Measurements from ENCODE around the gene GRIN2C. TPM values are rescaled to one million over a fixed set of nuclear protein-coding genes. Genes with fewer than 3 reads are reported as not detected.

GRIN2C gene
- total RNA-seq, 4 donors from 2014 or later, result 0.16 to 3.5 (median 0.42) TPM; not detected in 1

DNA sequence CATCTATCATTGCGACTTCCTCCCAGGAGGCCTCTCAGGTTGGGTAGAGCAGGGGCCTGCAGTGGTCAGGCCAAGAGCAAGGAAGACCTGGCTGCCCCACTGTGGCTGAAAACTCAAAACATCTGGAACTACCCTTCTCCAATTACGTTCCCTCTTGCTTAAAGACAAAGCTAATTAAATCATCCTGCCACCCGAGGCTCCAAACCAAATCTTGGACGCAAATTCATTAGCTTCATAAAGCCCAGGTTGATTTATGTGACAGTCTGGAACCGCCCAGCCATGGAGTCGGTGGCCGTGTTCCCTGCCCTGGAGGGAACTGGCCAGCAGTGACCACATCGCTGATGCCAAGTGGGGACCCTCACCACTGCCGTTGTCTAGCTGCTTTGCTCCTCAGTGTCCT, 21.4 kb downstream of the GRIN2C start:
- H3K9me3 ChIP-seq, result no peaks in the 10 kb centered on the region
- no peak overlapping the region for H3K4me3 ChIP-seq
- TF ChIP-seq, protein P1, sequence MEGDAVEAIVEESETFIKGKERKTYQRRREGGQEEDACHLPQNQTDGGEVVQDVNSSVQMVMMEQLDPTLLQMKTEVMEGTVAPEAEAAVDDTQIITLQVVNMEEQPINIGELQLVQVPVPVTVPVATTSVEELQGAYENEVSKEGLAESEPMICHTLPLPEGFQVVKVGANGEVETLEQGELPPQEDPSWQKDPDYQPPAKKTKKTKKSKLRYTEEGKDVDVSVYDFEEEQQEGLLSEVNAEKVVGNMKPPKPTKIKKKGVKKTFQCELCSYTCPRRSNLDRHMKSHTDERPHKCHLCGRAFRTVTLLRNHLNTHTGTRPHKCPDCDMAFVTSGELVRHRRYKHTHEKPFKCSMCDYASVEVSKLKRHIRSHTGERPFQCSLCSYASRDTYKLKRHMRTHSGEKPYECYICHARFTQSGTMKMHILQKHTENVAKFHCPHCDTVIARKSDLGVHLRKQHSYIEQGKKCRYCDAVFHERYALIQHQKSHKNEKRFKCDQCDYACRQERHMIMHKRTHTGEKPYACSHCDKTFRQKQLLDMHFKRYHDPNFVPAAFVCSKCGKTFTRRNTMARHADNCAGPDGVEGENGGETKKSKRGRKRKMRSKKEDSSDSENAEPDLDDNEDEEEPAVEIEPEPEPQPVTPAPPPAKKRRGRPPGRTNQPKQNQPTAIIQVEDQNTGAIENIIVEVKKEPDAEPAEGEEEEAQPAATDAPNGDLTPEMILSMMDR (IDR thresholded peaks at IDR 0.05), result no peak
- TF ChIP-seq EP300 (IDR thresholded peaks at IDR 0.05) (no peak), POLR2A (IDR thresholded peaks at IDR 0.05) (no peak), POLR2AphosphoS5 (IDR thresholded peaks at IDR 0.05) (no peak)
- 85 to 93% methylated on average over 3 to 7 of the region's 9 CpGs for WGBS, 2 donors (ENCODE audit: low coverage in 1 of 2)
- no peak overlapping the region for H3K27ac ChIP-seq
- H3K27me3 ChIP-seq, result peaks cover 4% of the 10 kb centered on the region
- ATAC-seq, result no peak
- peaks cover 0 to 46% of the 10 kb centered on the region in 2 donors for H3K36me3 ChIP-seq
- H3K4me1 ChIP-seq, result peaks cover 0 to 36% (median 19%) of the 10 kb centered on the region in 3 donors

DNA sequence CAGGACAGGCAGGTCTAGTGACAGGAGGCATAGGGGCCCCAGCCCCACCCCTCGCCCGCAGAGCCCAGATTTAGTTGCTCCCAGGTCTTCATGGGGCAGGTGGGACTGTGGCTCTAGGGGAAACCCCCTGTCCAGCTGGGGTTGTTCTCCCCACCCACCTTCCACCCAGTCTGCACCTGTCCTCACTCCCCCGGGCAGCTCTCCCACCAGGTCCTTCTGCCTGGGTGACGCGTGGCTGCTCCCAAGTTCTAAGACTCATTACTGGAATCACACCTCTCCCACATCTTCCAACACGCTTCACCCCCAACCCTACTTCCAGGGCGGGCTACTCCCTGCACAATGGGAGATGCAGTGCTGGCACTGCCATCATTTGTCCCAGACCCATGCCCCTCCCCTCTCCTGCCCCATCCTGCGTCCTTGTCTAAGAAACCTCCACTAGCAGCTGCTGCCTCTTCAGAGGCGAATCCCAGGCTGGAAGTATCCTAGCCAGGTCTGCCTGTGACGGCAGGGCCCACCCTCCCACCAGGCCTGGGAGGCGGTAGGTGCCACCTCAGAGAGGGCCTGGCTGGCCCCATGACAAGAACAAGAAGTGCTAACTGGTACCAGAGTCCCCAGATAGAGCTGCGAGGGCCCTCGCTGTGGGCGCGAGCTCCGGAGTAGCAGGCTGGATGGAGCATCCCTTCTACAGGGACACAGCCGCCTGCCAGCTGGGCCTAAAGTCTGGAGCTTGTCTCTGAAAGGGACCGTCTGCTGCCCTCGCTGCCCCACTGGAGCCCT, 22.8 kb downstream of the GRIN2C start:
- H3K27me3 ChIP-seq, result no peaks in the 10 kb centered on the region
- no peak for TF ChIP-seq POLR2AphosphoS5 (IDR thresholded peaks at IDR 0.05)
- TF ChIP-seq EP300 (IDR thresholded peaks at IDR 0.05), result no peak
- TF ChIP-seq, protein P1 (IDR thresholded peaks at IDR 0.05), result no peak
- TF ChIP-seq POLR2A (IDR thresholded peaks at IDR 0.05), result no peak
- H3K36me3 ChIP-seq, result peaks cover 0 to 46% of the 10 kb centered on the region in 2 donors
- no peak overlapping the region for H3K27ac ChIP-seq
- 84 to 94% methylated on average over 6 of the region's 19 CpGs for WGBS, 2 donors (ENCODE audit: low coverage in 1 of 2)
- ATAC-seq, result no peak
- peaks cover 0 to 22% (median 15%) of the 10 kb centered on the region in 3 donors for H3K4me1 ChIP-seq
- no peak overlapping the region for H3K4me3 ChIP-seq
- H3K9me3 ChIP-seq, result no peaks in the 10 kb centered on the region

DNA sequence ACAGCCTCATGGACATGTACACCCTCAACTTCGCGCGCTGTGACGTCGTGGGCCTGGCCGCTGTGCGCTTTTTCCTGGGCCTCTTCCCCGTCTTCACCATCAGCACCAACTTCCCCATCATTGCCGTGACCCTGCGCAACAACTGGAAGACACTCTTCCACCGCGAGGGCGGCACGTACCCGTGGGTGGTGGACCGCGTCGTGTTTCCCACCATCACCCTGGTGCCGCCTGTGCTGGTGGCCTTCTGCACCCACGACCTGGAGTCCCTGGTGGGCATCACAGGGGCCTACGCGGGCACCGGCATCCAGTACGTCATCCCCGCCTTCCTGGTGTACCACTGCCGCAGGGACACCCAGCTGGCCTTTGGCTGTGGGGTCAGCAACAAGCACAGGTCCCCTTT, 23.5 kb downstream of the GRIN2C start:
- peaks cover 0 to 15% (median 11%) of the 10 kb centered on the region in 3 donors for H3K4me1 ChIP-seq
- H3K27me3 ChIP-seq, result no peaks in the 10 kb centered on the region
- H3K9me3 ChIP-seq, result no peaks in the 10 kb centered on the region
- no peak for ATAC-seq
- H3K27ac ChIP-seq, result no peak overlapping the region
- H3K36me3 ChIP-seq, result peaks cover 0 to 46% of the 10 kb centered on the region in 2 donors
- H3K4me3 ChIP-seq, result no peak overlapping the region
- TF ChIP-seq, protein P1 (IDR thresholded peaks at IDR 0.05), result no peak
- TF ChIP-seq POLR2A (IDR thresholded peaks at IDR 0.05), result no peak
- no peak for TF ChIP-seq EP300 (IDR thresholded peaks at IDR 0.05)
- no peak for TF ChIP-seq POLR2AphosphoS5 (IDR thresholded peaks at IDR 0.05)
- whole genome bisulfite sequencing, 2 donors (ENCODE audit: low coverage in 1 of 2), result 87 to 89% methylated on average over 3 to 15 of the region's 26 CpGs

DNA sequence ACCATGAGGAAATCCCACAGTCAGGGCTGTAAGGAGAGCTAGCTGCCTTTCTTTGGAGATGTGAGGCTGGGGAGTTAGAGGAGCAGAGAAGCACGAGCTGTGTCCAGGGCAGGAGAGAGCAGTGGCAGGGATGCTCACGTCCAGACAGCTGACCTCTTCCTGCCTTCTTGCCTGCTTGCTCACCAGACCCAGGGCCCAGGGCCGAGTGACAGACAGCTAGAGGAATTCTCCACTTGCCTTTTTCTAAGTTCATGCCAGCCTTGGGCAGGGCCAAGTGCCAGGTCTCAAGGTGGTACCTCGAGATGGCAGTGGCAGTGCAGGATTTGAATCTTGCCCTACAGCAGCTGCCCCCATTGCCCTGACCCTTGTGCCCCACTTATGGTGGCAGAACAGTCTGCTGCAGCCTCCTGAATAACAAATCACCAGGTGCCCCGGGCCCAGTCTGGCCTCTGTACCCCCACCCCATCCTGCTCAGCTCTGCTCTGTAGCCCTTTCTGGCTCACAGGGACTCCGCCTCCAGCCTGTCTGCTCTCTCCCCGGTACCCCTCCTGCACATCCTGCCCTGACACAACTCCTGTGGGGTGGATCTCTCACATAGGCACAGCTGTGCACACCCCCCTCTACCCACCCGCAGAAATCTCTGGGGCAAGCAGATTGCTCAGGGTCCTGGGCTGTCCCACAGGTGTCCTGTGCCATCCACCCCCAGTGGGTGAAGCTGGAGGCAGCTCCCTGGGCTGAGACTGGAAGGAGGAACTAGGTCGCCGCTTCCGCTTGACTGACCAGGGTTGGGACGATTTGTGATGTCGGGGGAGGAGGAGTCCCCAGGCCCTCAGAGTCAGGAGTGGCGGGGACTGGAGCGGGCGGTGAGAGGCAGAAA, 25.9 kb downstream of the GRIN2C start:
- Histone ChIP-seq H3K4me1 (no peaks in the 10 kb centered on the region), H3K9me3 (no peaks in the 10 kb centered on the region), H3K4me3 (no peak overlapping the region), H3K27ac (no peak overlapping the region), H3K27me3 (no peaks in the 10 kb centered on the region), H3K36me3 (peaks cover 0 to 66% of the 10 kb centered on the region in 2 donors)
- peak; percentile 35 for ATAC-seq
- TF ChIP-seq POLR2A (IDR thresholded peaks at IDR 0.05), result no peak
- TF ChIP-seq EP300 (IDR thresholded peaks at IDR 0.05), result no peak
- TF ChIP-seq POLR2AphosphoS5 (IDR thresholded peaks at IDR 0.05), result no peak
- 62 to 76% methylated on average over 3 to 13 of the region's 16 CpGs for WGBS, 2 donors (ENCODE audit: low coverage in 1 of 2)

DNA sequence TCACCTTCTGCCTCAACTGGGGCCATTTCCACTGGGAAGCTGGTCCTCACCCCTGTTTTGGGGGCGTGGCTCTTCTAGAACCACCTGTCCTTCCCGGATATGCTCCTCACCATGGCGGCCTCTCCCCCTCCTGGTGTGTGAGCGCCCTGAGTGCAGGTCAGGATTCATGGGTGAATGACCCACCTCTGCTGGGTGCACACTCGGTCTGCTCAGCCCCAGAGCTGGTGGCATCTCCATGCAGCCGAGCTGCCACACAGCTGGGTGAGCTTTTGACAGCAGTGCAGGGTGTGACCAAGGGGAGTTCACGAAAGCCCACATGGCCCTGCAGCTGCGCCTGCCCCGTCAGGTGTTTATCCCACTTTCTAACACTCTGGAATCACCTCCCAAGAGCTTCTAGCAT, 27.3 kb downstream of the GRIN2C start:
- Histone ChIP-seq H3K4me1 (no peaks in the 10 kb centered on the region), H3K9me3 (no peaks in the 10 kb centered on the region), H3K27me3 (no peaks in the 10 kb centered on the region), H3K36me3 (peaks cover 0 to 52% of the 10 kb centered on the region in 2 donors), H3K27ac (no peak overlapping the region), H3K4me3 (no peak overlapping the region)
- ATAC-seq, result no peak
- WGBS, 2 donors (ENCODE audit: low coverage in 1 of 2), result 66% methylated on average over 3 of the region's 9 CpGs; no CpG with 5 or more reads in 1 of the 2 donors
- TF ChIP-seq POLR2A (IDR thresholded peaks at IDR 0.05), result no peak
- no peak for TF ChIP-seq POLR2AphosphoS5 (IDR thresholded peaks at IDR 0.05)
- no peak for TF ChIP-seq EP300 (IDR thresholded peaks at IDR 0.05)
- TF ChIP-seq, protein P1 (IDR thresholded peaks at IDR 0.05), result no peak

Data from gastroesophageal sphincter (tissue), 4 donors.